Measurements from ENCODE around the gene DLL4.

Gene DLL4

GRCh38 chr15:40936234-40936708, 7.1 kb downstream of the DLL4 start:
- TF ChIP-seq ZFX (IDR thresholded peaks at IDR 0.05): no peak
- TF ChIP-seq CTCF (conservative IDR thresholded peaks at IDR 0.05): no peak
- H3K27ac ChIP-seq: no peak overlapping the region

GRCh38 chr15:40936709-40937666, 7.8 kb downstream of the DLL4 start:
- peak overlapping the region; percentile 50 for H3K27ac ChIP-seq
- TF ChIP-seq ZFX (IDR thresholded peaks at IDR 0.05) (no peak), CTCF (conservative IDR thresholded peaks at IDR 0.05) (no peak)

- peak overlapping the region; percentile 50 for H3K27ac ChIP-seq
Observed at GRCh38 chr15:40937762-40938535, 8.8 kb downstream of the DLL4 start.

GRCh38 chr15:40938536-40938870, 9.4 kb downstream of the DLL4 start:
- H3K27ac ChIP-seq: no peak overlapping the region
- TF ChIP-seq CTCF (conservative IDR thresholded peaks at IDR 0.05): no peak; the same call in 1 of the 2 replicates
- no peak for TF ChIP-seq ZFX (IDR thresholded peaks at IDR 0.05)

More at GRCh38 chr15:40937762-40938535, 8.8 kb downstream of the DLL4 start:
- no peak for TF ChIP-seq ZFX (IDR thresholded peaks at IDR 0.05)
- peak; percentile 90 for TF ChIP-seq CTCF (conservative IDR thresholded peaks at IDR 0.05)

- H3K27ac ChIP-seq: no peak overlapping the region
- TF ChIP-seq ZFX (IDR thresholded peaks at IDR 0.05): no peak
- TF ChIP-seq CTCF (conservative IDR thresholded peaks at IDR 0.05): no peak
Observed at GRCh38 chr15:40940296-40940801, 11.2 kb downstream of the DLL4 start.

- peak overlapping the region; percentile 9; the same call in 1 of the 2 replicates for H3K27ac ChIP-seq
- TF ChIP-seq CTCF (conservative IDR thresholded peaks at IDR 0.05): no peak
- TF ChIP-seq ZFX (IDR thresholded peaks at IDR 0.05): no peak
Observed at GRCh38 chr15:40941068-40941527, 12.0 kb downstream of the DLL4 start.

All from C4-2B (cell line).